ENCODE data around the gene CYGB.
"Not testable (repeated sequence)": the region's sequence is repeated elsewhere in the genome, so short reads cannot be mapped to it uniquely, and the experiment has no call there.

Gene CYGB

DNA sequence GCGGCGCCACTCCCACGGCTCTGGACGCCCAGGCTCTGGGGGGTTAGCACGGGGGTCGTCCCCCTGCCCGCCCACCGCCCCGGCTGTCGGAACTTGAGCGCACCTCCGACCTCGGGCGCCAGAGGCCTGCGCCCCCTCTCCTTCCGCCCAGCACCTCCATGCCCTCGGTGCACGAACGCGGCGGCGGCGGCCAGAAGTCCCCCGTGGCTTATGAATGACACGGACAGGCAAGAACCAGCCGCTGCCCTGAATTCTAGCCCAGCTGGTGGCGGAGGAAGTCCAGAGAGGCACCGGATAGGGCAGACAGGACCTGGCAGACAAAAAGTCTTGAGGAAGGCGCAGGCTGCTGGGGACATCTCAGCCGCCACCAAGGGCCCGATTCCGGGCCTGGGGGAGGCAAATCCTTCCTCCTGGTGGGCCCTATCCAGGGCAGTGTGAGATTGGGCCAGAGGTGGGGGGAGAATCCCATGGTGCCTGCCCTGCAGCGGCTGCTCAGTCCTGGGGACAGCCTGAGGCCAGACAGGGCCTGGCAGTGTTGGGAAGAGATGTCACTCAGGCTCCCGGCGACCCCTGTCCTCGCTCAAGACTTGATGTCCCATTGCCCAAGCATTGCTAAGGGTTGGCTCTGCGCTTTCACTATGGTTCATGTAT lies 897 bp upstream of the CYGB start:
- DNase-seq (ENCODE audit: low read depth) = no peak

DNA sequence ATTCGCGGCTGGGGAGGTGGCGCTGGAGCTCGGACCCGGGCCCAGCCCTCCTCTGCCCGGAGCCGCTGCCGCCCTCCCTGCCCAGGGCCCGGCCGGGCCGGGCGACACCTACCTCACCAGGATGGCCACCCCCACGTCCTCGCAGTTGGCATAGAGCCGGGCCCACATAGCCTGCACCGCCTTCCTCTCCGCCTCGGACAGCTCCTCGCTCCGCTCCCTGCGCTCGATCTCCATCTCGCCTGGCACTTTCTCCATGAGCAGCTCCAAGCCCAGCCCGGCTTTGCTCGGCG lies 276 bp downstream of the CYGB start:
- DNase-seq (ENCODE audit: low read depth) = no peak

DNA sequence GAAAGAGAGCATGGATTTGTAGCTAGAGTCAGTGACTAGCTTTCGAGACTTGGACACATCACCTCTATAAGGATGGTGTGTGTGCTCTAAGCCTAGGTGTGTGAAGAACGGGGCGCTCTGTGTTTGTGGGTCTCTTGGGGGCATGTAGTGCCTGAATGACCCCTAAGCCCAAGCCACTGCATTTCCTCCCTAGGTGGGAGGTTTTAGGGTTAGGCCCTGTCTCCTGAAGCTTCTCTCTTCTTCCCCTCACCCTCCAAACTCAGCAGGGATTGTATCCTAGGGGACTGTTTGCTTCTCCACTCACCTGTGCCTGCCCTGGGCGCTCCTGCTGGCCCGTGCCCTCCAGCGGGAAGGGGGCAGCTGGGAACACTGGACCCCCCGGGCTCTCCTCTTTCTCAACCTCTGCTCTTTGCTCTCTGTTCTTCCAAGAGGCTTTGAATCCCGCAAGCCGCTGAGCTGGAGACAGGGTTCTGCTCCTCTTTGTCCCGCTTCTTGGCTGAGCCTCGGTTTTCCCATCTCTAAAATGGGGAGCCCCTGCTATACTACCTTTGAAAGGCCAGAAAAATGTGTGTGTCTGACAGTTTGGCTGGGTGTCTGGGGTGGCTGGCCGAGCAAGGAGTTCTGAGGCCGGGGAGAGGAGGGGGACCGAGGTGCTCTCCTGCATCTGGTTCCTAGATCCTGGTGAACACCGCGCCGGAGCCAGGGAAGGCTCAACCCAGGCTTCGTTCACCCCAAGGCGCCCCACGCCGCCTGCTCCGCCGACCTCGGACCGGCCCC lies 810 bp downstream of the CYGB start:
- DNase-seq (ENCODE audit: low read depth) = no peak

DNA sequence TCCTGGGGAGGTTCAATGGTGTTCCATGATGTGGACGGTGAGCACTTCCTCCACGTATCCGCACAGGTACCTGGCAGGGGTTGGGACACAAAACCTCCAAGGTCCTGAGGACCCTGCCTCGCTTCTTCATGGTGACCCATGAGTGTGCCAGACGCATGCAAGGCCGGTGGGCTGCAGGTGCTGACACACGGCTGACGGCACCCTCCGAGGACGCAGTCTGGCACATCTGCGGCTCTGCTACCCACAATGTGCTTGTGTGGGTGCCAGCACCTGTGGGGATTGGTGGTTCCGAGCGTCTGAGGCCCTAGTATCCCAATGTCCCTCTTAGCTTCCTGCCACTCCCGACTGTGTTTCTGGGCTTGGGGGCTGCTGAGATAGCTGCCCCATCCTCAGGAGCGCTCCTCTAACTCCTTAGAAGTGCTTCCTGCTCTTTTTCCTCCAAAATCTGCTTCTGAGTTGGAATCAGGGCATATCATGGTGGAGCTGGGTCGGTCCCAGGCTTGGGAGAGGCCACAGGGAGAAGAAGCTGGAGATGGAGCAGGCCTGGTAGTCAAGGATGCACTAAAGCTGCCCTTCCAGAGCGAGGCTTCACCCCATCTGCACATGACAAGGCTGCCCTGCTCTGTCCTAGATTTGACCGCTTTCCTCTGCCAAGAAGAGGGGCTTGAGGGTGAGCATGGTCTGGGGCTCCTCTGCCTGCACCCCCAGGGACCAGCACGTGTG lies 1.6 kb downstream of the CYGB start:
- no peak for DNase-seq (ENCODE audit: low read depth)

DNA sequence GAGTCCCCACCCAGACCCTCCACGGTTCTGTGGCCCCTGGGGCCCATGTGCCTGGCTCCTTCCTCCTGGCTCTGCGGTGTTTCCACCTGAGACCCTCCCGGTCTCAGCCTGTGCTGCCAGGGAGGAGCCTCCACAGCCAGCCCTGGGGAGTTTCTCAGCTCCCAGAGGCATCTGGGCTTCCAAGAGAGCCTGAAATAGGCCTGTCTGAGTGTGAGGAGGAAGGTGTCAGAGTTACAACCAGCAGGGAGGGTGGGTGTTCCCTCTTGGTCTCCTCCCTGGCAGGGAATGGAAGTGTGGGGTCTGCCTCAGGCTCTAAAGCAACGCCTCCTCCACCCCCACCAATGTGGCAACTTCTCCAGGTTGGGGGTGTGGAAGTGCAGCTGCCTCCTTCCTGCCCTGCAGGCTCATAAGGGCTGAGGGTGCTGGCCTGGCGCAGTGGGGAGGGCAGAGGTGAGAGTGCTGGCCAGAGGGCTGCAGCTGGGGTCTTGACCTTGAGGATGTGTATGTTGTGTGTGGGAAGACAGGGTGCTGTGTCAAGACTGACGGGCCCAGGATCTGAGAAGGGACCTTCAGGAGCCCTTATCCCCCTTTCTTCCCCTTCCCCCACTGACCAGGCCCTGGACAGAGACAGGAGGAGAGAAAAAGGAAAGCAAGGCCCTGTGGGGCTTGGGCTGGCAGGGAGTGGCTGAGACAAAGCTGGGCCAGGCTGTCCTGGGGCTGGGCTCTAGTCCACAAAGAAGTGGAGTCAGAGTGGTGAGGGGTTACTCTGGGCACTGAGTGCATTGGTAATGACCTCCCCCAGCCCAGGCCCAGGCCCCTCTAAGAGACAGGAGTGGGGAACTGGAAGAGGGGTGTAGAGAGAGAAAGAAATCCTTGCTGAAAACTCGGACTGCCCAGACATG lies 2.4 kb downstream of the CYGB start:
- DNase-seq (ENCODE audit: low read depth) = no peak

DNA sequence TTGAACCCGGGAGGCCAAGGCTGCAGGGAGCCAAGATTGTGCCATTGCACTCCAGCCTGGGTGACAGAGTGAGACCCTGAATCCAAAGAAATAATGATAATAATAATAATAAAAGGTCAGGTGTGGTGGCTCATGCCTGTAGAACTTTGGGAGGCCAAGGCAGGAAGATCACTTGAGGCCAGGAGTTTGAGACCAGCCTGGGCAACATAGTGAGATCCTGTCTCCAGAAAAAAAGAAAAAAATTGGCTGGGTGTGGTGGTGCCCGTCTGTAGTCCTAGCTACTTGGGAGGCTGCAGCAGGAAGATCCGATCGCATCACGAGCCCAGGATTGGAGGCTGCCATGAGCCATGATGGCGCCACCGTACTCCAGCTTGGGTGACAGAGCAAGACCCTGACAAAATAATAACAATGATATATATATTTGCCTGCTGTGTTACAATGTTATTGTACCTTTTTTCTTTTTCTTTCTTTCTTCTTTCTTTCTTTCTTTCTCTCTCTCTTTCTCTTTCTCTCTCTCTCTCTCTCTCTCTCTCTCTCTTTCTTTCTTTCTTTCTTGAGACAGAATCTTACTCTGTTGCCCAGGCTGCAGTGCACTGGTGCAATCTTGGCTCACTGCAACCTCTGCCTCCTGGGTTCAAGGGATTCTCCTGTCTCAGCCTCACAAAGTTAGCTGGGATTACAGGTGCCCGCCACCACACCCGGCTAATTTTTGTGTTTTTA lies 3.7 kb downstream of the CYGB start:
- DNase-seq (ENCODE audit: low read depth) = not testable (repeated sequence)

DNA sequence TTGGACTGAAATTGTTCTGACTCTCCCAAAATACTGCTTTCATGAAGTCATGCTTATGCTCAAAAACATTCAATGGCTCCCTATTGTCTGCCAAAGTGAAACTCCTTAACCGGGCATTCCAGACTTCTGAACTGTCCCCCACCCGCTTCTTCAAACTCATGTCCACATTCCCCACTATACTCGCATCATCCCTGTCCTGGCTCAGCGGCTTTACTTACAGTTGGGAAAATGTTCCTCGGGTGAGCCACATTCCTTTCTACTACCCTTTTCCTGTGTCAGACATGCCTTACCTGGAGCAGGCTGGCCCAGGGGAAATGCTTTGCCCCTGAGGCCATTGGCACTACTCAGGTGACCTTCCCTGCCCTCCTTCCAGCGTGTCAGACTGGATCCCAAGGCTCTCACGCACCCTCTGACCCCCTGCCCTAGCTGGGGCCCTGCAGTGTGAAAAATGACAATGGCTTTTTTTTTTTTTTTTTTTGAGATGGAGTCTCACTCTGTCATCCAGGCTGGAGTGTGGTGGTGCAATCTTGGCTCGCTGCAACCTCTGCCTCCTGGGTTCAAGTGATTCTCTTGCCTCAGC lies 5.3 kb downstream of the CYGB start:
- DNase-seq (ENCODE audit: low read depth) = no peak

DNA sequence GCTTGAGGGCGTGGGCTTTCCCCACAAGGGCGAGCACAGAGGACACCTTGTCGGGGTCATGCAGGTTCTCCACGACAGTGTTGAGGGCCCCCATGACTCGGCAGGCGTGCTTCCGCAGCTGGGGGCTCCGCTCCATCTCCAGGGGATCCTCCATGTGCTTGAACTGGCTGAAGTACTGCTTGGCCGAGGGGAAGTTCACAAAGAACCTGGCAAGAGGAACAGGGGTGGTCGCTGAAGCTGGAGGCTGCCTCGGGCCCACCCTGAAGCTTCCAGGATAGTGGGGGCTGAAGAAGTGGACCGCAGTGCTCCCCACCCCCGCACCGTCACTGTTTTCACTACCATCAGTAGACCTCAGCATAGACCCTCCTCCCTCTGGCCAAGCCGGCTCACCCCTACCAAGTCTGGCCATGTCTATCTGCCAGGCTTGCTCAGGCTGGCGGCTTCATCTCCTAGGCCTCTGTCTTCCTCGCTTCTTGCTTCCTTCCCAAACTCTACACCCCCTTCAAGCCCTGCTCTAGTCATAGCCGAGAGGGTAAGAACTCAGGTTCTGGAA lies 5.9 kb downstream of the CYGB start:
- no peak for DNase-seq (ENCODE audit: low read depth)

DNA sequence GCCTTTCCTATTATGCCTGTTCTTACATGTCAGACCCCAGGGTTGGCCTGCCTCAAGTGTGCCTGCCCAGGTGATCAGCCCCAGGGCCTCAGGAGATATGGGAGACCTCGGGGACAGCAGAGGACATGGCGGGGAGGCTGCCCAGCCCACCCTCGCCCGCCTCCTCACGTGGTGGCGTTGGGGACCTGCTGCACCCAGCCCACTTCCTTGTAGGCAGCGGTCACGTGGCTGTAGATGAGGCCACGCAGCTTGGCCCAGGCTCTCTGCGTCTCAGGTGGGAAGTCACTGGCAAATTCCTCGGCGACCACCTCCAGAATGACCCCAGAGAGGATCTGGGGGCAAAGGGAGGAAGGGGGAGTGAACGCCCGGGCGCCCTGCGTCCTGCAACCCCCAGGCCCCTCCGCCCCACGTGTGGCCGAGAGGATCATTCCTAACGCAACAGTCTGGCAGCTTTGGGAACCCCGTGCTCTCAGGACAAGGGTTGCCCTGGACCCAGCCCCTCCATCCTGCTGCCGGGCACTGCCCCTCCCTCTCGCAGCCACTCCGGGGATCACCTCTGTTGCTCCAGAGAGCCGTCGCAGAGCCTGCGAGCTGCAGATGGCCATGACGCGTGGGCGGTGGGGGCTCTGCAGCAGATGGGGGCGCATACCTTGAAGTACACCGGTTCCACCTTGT lies 6.6 kb downstream of the CYGB start:
- no peak for DNase-seq (ENCODE audit: low read depth)

DNA sequence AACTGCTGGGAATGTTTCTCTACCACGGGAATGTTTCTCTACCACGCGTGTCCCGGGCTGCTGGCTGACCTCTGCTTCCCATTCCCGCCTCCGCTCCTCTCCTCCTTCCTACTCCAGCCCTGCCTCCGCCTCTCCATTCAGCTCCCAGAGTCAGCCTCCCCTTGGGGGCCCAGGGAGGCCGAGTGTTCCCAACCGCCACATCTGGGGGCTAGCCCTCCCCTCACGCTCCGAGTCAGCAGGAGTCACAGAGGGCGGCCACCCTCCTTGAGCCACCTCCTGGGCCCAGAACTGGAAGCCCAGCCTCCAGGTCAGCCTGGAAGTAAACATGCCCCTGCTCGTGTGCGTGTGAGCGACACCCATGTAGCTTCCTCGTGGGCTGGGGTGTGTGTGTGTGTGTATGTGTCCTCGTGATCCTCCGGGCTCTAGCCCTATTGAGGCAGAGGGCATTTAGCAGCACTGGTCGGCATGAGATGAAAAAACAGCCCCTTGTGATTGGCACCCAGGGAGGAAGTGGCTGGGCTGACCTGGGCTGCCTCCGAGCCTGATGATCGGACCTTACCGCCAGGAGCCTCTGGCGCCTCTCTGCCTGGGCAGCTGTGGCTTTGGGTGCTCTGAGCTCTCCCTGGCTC lies 7.3 kb downstream of the CYGB start:
- DNase-seq (ENCODE audit: low read depth) = no peak

DNA sequence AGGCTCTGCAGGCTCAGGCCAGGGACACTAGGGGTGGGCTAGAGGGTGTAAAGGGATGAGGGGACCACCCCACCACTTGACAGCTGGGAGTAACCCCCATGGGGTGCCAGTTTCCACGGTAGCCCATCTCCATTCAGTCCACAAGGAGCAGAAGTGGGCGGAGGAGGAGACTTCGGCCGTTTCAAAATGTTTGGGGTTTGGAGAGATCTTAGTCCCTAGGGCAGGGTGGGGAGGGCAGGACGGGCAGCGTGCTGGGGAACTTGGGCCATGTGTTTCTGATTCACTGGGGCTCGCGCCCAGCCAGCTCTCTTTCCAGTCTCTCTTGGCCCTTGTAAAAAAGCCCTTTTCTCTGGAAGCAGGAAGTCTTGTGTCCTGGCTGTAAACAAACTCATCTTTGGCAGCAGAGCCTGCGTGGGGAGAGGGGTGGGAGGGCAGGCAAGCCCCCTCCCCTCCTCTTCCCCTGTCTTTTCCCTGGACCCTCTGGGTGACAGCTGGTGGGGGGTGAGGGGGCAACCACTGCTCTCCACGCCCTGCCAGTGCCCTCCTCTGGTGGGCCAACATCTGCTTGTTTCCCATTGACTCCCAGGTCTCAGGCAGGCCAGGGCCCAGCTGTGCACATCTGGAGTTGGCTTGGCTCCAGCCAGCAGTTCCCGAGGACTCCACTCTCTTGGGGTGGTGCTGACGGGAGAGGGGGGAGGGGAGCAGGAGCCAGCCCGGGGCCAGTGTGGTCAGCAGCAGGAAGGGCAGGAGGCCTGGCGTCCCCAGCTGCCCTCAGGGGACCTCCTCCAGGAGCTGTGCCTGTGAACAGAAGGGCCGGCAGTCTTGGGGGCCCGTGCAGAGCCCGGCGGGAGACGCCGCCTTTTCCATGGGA lies 8.1 kb downstream of the CYGB start:
- DNase-seq (ENCODE audit: low read depth) = no peak

DNA sequence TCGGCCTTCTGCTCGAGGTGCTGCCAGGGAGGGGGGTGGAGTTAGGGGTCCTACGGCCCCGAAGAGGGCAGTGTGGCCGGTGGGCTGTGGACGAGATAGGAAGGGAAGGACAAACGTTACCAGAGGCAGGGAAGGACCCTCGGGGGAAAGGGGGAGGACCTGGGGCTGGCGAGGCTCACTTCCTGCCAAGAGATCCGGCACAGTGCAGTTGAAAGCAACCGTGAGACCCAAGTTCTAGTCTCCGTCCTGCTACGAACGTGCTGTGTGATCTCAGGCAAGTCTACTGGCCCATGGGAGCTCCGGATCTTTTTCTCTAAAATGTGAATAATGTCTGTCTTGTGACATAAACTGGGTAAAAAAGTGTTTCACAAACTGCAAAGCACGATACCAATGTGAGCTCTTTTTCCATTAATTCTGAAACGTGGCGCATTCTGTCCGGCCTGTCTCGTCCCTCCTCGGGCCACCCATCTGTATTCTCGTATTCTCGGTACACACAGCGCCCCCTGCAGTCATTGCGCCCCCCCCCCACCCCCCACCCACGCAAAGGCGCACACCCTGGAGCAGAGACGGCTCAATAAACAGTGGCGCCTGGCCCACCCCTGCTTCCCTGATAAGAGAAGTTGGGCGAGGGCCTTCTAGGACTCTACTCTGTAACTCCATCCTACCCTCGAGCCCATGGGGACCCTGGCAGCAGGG lies 8.8 kb downstream of the CYGB start:
- no peak for DNase-seq (ENCODE audit: low read depth)

DNA sequence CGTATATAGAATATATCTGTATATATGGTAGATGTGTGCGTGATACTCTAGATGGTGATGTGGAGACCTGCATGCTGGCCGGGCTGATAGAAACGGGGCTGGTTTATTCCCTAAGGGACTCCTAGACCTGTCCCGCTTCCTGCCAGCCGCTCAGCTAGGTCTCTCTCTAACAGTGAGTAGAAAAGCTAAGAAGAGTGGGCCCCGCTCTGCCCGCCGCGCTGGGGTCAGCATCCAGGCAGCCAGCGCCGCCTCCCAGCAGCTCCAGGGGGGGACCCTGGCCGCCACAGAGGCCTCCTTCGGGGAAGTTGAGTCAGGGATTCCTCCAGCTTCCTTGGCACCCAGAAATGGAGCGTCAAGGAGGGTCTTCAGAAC lies 9.4 kb downstream of the CYGB start:
- no peak for DNase-seq (ENCODE audit: low read depth)

DNA sequence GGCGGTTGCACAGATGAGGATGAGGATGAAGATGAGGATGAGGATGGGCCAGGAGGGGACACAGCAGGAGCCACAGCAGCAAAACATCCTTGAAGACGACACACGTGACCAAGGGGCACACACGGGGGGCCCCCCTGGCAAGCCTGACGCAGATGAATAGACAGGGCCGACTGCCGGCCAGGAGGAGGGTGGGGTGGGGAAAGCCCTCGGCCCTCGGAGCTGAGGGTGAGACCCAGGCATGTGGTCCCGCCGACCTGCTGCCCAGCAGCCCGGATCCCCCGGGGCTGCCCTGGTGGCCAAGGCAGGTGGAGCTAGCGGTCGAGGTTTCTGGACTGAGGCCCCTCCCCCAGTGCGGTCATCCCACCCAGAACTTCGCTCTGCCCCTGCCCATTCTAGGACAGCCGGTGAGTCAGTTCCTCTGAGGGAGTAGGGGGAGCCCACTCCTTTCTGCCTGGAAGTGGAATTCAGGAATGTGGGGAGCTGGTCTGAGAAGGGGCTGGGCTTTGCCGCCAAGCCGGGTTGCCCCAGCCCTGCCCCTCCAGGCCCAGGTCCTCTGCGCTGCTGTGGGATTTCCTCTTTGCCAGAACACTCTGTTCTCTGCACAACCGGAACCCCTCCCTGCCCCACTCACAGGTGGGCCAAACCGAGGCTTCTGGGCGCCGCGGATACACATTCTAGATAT lies 9.9 kb downstream of the CYGB start:
- peak; percentile 17 for DNase-seq (ENCODE audit: low read depth)

DNA sequence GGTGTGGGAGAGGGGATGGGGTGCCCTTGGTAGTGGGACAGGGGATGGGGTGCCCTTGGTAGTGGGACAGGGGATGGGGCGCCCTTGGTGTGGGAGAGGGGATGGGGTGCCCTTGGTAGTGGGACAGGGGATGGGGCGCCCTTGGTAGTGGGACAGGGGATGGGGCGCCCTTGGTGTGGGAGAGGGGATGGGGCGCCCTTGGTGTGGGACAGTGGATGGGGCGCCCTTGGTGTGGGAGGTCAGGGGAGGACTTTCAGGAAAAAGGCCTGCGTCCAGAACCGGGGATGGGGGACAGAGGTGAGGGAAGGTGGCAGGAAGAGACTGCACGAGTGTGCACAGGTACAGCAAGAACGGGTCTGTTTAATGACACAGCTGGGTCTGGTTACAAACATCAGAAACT lies 10.5 kb downstream of the CYGB start:
- not testable (repeated sequence) for DNase-seq (ENCODE audit: low read depth)

DNA sequence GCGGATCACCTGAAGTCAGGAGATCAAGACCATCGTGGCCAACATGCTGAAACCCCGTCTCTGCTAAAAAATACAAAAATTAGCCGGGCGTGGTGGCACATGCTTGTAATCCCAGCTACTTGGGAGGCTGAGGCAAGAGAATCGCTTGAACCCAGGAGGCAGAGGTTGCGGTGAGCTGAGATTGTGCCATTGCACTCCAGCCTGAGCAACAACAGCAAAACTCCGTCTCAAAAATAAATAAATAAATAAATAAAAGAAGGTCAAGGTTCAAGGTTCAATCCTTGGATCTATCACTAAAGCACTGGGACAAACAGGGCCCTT lies 12.0 kb downstream of the CYGB start:
- DNase-seq (ENCODE audit: low read depth) = not testable (repeated sequence)

DNA sequence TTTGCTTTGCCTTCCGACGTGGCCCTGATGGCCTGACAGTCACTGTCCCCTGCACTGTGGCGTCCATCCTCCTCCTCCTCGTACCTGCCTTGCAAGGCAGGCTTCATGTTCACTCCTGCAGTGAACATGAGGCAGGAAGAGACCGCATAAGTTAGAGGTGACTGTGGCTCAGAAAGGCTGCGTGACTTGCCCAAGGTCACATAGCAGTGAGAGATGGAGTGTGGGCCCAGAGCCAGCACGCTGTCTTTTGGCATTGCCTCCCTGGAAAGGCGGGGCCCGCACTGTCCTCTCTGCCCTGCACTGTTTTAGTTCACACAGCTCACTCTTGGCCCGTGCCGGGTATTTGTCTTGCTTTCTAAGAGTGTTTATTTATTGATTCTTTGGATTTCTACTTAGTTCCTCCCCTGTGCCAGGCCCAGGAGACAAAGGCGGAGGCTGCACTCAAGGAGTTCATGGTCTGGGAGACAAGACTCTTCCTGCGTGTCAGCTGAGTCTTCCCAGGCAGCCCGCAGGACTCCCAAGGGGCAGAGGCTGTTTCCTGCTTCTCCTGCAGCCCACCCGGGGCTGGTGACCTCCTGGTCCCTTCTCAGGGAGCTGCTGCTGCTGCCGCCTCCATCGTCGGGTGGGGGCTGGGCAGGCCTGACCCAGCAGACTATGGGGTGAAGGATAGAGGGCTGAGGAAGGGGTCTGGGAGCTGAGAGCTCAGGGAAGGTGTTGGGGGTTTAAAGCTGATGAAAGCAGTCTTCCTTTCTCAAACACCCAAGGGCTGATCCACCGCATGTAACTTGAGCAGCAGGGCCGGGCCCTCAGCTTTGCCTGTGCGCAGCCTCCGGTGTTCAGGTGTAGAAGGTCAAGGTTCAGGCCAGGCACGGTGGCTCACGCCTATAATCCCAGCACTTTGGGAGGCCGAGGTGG lies 12.7 kb downstream of the CYGB start:
- DNase-seq (ENCODE audit: low read depth) = no peak

Data from stimulated activated CD8-positive, alpha-beta memory T cell treated with anti-CD3 and anti-CD28 coated beads, Interleukin-12 subunit alpha, Interleukin-12 subunit beta, amount 100 ng/mL, for 1 hour (primary cell).